ENCODE data around the gene TMEM204. TPM values are rescaled to one million over a fixed set of nuclear protein-coding genes. Genes with fewer than 3 reads are reported as not detected.

The TMEM204 gene
- total RNA-seq, 1 donor from 2014 or later: 27.1 TPM

DNA sequence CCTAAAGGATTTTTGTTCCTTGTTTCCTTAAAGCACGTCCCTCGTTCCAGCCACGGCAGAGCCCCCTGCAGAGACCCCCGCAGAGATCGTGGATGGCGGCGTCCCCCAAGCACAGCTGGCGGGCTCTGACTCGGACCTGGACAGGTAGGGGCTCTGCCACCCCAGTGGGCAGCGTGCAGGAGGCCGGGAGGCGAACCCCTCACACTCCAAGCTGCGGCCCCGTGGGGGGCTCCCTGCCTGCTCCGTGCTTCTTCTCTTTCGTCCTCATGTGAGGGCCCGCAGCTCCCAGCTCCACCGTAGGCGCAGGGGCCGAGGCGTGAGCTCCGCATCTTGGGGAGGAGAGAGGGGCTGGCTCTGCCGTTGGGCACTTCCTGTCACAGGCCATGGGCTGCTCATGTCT lies 31.8 kb upstream of the TMEM204 start:
- H3K27me3 ChIP-seq (ENCODE audit: low read depth): no peaks in the 10 kb centered on the region
- H3K9me3 ChIP-seq (replicated peaks): no peaks in the 10 kb centered on the region
- H3K27ac ChIP-seq (replicated peaks): no peak overlapping the region
- TF ChIP-seq, protein P1, sequence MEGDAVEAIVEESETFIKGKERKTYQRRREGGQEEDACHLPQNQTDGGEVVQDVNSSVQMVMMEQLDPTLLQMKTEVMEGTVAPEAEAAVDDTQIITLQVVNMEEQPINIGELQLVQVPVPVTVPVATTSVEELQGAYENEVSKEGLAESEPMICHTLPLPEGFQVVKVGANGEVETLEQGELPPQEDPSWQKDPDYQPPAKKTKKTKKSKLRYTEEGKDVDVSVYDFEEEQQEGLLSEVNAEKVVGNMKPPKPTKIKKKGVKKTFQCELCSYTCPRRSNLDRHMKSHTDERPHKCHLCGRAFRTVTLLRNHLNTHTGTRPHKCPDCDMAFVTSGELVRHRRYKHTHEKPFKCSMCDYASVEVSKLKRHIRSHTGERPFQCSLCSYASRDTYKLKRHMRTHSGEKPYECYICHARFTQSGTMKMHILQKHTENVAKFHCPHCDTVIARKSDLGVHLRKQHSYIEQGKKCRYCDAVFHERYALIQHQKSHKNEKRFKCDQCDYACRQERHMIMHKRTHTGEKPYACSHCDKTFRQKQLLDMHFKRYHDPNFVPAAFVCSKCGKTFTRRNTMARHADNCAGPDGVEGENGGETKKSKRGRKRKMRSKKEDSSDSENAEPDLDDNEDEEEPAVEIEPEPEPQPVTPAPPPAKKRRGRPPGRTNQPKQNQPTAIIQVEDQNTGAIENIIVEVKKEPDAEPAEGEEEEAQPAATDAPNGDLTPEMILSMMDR (IDR thresholded peaks at IDR 0.05; ENCODE audit: borderline replicate concordance): no peak
- no peaks in the 10 kb centered on the region for H3K4me1 ChIP-seq
- H3K4me3 ChIP-seq: no peak overlapping the region
- intact Hi-C loops (cut with micrococcal nuclease): no loop called here
- no peak for DNase-seq
- H3K36me3 ChIP-seq: peaks cover 81% of the 10 kb centered on the region

DNA sequence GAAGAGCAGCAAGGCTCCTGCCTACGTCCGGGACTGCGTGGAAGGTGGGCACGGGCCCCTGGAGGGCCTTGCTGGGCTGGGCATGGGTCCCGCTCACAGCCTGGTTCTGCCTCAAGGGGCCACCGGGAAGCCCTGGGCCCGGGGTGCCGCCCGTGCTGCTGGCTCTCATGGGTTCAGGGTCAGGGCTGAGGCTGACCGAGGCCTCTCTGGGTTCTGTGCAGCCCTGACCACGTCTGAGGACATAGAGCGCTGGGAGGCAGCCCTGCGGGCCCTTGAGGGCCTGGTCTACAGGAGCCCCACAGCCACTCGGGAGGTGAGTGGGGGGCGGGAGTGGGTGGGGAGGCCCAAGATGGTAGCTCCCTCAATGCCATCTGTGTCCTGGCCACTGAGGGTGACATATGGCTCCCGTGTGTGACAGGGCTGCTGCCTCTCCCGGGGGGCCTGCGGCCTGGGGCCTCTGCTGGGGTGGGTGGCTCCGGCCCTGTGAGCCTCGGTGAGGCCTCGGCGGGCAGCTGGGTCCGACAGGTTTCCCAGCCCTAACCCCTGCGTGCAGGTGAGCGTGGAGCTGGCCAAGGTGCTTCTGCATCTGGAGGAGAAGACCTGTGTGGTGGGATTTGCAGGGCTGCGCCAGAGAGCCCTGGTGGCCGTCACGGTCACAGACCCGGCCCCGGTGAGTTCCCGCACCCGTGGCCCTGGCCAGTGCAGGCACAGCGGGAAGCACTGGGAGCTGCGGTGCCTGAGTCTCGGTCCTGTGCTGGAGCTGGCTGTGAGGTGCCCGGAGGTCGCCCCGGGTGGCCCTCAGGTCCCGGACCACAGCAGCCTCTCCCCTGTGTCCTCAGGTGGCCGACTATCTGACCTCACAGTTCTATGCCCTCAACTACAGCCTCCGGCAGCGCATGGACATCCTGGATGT lies 31.1 kb upstream of the TMEM204 start:
- Histone ChIP-seq H3K4me3 (no peak overlapping the region), H3K36me3 (peaks cover 81% of the 10 kb centered on the region), H3K27ac (replicated peaks) (no peak overlapping the region), H3K4me1 (no peaks in the 10 kb centered on the region), H3K9me3 (replicated peaks) (no peaks in the 10 kb centered on the region), H3K27me3 (ENCODE audit: low read depth) (no peaks in the 10 kb centered on the region)
- DNase-seq: no peak
- TF ChIP-seq, protein P1 (IDR thresholded peaks at IDR 0.05; ENCODE audit: borderline replicate concordance): no peak
- intact Hi-C loops (cut with micrococcal nuclease): no loop called here

DNA sequence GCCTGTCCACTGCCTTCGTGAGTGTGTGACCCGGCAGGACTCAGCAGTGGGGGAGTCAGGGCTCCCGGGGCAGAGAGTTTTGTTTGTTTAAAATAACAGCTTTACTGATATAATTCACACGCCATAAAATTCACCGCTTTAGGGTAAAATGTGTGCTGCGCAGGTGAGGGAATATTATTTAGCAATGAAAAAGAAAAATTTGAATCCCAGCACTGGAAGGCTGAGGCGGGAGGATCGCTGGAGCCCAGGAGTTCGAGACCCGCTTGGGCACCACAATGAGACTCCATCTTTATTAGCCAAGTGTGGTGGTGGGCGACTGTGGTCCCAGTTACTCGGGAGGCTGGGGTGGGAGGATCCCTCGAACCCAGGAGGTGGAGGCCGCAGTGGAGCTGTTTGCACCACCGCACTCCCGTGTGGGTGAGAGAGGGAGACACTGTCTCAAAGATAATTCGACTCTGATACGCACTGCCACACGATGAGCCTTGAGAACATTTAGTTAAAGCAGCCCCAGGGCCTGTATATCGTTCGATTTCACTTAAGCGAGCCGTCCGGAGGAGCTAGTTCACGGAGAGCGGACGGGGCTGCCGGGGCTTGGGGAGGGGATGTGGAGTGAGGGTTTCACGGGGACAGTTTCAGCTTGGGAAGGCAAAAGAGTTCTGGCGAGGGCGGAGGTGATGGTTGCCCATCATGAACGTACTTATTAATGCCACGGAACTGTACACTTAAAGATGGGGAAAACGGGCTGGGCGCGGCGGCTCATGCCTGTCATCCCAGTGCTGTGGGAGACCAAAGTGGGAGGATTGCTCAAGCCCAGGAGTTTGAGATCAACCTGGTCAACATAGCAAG lies 30.1 kb upstream of the TMEM204 start:
- intact Hi-C loops (cut with micrococcal nuclease): no loop called here
- Histone ChIP-seq H3K4me3 (no peak overlapping the region), H3K27ac (replicated peaks) (no peak overlapping the region), H3K27me3 (ENCODE audit: low read depth) (no peaks in the 10 kb centered on the region), H3K9me3 (replicated peaks) (no peaks in the 10 kb centered on the region), H3K36me3 (peaks cover 73% of the 10 kb centered on the region), H3K4me1 (peaks cover 2% of the 10 kb centered on the region)
- no peak for DNase-seq
- TF ChIP-seq, protein P1 (IDR thresholded peaks at IDR 0.05; ENCODE audit: borderline replicate concordance): no peak

DNA sequence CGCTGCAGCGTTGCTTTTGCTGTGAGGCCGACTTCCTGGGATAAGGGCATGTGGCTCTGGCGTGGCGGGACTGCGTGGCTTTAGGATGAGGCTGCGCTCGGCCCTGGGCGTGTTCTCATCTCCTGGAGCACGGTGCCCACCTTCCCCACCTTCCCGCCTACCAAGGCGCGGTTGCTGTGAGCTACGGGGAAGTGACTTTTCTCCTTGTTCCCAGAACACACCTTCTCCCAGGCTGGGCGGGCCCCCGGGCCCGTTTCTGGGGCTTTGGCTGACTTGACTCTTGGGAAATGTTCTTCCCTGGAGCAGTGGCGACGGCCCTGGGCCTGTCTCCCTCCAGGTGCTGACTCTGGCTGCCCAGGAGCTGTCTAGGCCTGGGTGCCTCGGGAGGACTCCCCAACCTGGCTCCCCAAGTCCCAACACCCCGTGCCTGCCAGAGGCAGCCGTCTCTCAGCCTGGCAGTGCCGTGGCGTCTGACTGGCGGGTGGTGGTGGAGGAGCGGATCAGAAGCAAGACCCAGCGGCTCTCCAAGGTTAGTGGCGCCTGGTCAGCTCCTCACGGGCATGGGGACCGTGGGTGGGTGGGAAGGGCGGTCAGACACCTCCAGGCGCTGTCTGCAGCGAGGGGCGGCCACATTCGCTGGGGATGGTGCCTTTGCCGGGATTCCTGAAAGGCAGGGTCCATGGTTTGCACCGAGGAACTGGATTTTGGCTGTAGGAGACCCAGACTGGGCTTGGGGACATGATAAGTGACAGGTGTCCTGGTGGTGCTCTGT lies 28.2 kb upstream of the TMEM204 start:
- H3K4me1 ChIP-seq: peaks cover 21% of the 10 kb centered on the region
- intact Hi-C loops (cut with micrococcal nuclease): no loop called here
- H3K9me3 ChIP-seq (replicated peaks): no peaks in the 10 kb centered on the region
- H3K27ac ChIP-seq (replicated peaks): no peak overlapping the region
- no peak for DNase-seq
- H3K27me3 ChIP-seq (ENCODE audit: low read depth): no peaks in the 10 kb centered on the region
- TF ChIP-seq, protein P1 (IDR thresholded peaks at IDR 0.05; ENCODE audit: borderline replicate concordance): no peak
- H3K36me3 ChIP-seq: peaks cover 55% of the 10 kb centered on the region
- H3K4me3 ChIP-seq: no peak overlapping the region

DNA sequence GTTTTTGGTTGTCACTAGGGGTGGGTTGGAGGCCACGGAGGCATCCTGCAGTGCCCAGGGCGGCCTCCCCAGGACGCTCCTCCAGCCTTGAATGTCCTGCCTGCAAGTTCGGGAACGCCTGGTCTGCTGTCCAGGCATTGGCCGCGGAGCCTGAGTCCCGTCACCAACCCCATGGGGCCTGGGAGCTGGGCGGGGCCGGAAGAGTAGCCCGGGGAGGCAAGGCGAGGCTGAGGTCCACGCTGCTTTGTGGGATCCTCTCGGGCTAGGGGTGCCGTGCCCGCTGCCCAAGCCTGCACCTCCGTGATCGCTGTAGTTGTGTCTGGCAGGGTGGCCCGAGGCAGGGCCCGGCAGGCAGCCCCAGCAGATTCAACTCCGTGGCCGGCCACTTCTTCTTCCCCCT lies 27.6 kb upstream of the TMEM204 start:
- H3K27me3 ChIP-seq (ENCODE audit: low read depth): no peaks in the 10 kb centered on the region
- no peak overlapping the region for H3K27ac ChIP-seq (replicated peaks)
- TF ChIP-seq, protein P1 (IDR thresholded peaks at IDR 0.05; ENCODE audit: borderline replicate concordance): no peak
- H3K9me3 ChIP-seq (replicated peaks): no peaks in the 10 kb centered on the region
- H3K36me3 ChIP-seq: peaks cover 48% of the 10 kb centered on the region
- DNase-seq: no peak
- H3K4me3 ChIP-seq: no peak overlapping the region
- peaks cover 27% of the 10 kb centered on the region for H3K4me1 ChIP-seq
- intact Hi-C loops (cut with micrococcal nuclease): no loop called here

All from left ventricle myocardium inferior (tissue), 1 donor.